ENCODE data around the gene PFKM.

GRCh38 chr12:48121522-48121921, 2.4 kb downstream of the PFKM start:
- TF ChIP-seq CTCF (IDR thresholded peaks at IDR 0.05 in 2 of 3, conservative IDR thresholded peaks at IDR 0.05 in 1 of 3; ENCODE audit: insufficient read depth in 2 of 3, low read depth in 1 of 3, low read length in 3 of 3) = no peak
- TF ChIP-seq KLF13 (tag; IDR thresholded peaks at IDR 0.05; ENCODE audit: borderline replicate concordance, low read depth) = no peak
- no peak for TF ChIP-seq RBBP5 (IDR thresholded peaks at IDR 0.05; ENCODE audit: borderline replicate concordance, insufficient read depth, low read length, poor library complexity, severe bottlenecking)
- TF ChIP-seq RFX5 (IDR thresholded peaks at IDR 0.05; ENCODE audit: low read depth, low read length) = no peak
- no peak for TF ChIP-seq REST (IDR thresholded peaks at IDR 0.05; ENCODE audit: borderline replicate concordance)
- no peak for TF ChIP-seq REST (CRISPR knock-in tag; IDR thresholded peaks at IDR 0.05; ENCODE audit: low read depth)
